Muscle layer of duodenum (tissue), 2 donors: ENCODE results near the gene NPAS3.

Experiments
- H3K27ac ChIP-seq: one replicate; pipeline ENCODE4 v1.7.0; 2013; ENCODE audit warnings: mild to moderate bottlenecking, low read length
- H3K27me3 ChIP-seq: one replicate; pipeline ENCODE4 v1.7.0; 2013; ENCODE audit warnings: low read depth, mild to moderate bottlenecking, control low read depth, low read length
- H3K36me3 ChIP-seq, 2 donors: one replicate each; pipeline ENCODE4 v1.7.0; 2013; ENCODE audit warnings: low read length in 2 of 2, control low read depth in 1 of 2, mild to moderate bottlenecking in 1 of 2; ENCODE audit not compliant: insufficient read depth in 2 of 2, control insufficient read depth in 1 of 2
- H3K4me1 ChIP-seq, 2 donors: one replicate each; pipeline ENCODE4 v1.7.0; 2013; ENCODE audit warnings: low read length in 2 of 2, mild to moderate bottlenecking in 2 of 2, control low read depth in 1 of 2, moderate library complexity in 1 of 2; ENCODE audit not compliant: insufficient read depth in 2 of 2, control insufficient read depth in 1 of 2
- H3K4me3 ChIP-seq, 2 donors: one replicate each; pipeline ENCODE4 v1.7.0; 2013; ENCODE audit warnings: low read length in 2 of 2, low read depth in 1 of 2, mild to moderate bottlenecking in 1 of 2
- H3K9me3 ChIP-seq, 2 donors: one replicate each; pipeline ENCODE4 v1.7.0; 2013; ENCODE audit warnings: low read length in 2 of 2, control low read depth in 1 of 2, mild to moderate bottlenecking in 1 of 2; ENCODE audit not compliant: control insufficient read depth in 1 of 2
- donor health status: healthy.

The NPAS3 gene

DNA sequence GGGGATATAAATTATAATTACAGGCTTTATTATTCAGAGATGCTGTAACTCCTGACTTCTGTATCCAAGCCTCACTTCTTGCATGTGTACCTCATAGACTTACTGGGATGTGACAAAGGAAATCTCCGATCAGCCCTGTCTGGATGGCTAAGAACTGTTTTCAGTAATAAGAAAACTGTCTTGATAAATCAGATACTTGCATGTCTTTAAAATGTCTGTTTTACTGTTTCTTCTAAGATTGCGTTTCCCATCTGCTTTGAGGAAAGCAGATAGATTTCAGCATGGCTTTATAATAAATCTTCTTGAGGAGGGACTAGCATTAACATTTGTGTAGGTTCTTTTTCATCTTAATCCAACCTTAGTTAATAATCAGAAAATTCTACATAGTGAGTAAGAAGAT is 616.3 kb downstream of the NPAS3 start:
- Histone ChIP-seq H3K4me1 (no peaks in the 10 kb centered on the region), H3K27me3 (no peaks in the 10 kb centered on the region), H3K9me3 (no peaks in the 10 kb centered on the region), H3K27ac (no peak overlapping the region), H3K36me3 (no peaks in the 10 kb centered on the region), H3K4me3 (no peak overlapping the region)

DNA sequence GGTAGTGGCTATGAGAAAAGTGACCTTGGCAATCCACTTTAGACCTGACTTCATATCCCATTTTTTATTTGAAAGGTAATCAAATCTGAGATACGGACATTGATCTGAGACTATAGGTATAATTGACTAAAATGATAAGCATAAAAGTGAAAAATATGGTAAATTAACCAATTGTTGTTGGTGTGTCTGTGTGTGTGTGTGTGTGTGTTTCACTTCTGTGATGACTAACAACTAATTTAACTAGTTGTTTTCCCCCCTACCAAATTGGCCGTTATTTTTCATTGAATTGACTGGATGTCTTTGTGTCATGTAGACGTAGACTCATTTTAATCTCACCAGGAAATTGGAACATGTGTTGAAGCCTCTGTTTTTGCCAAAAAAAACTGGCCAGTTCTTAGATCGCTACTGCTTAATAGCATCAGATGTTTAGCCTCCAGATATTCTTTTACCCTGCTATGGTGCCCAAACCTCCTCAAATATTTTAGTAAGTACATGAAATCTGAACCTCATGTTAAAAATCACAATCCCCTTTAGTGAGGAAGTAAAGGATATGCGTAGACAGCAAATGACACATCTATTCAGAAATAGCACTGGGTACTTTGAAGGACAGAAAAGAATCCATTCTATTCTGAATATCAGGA is 617.2 kb downstream of the NPAS3 start:
- Histone ChIP-seq H3K27me3 (no peaks in the 10 kb centered on the region), H3K4me3 (no peak overlapping the region), H3K27ac (no peak overlapping the region), H3K4me1 (no peaks in the 10 kb centered on the region), H3K9me3 (no peaks in the 10 kb centered on the region), H3K36me3 (no peaks in the 10 kb centered on the region)

DNA sequence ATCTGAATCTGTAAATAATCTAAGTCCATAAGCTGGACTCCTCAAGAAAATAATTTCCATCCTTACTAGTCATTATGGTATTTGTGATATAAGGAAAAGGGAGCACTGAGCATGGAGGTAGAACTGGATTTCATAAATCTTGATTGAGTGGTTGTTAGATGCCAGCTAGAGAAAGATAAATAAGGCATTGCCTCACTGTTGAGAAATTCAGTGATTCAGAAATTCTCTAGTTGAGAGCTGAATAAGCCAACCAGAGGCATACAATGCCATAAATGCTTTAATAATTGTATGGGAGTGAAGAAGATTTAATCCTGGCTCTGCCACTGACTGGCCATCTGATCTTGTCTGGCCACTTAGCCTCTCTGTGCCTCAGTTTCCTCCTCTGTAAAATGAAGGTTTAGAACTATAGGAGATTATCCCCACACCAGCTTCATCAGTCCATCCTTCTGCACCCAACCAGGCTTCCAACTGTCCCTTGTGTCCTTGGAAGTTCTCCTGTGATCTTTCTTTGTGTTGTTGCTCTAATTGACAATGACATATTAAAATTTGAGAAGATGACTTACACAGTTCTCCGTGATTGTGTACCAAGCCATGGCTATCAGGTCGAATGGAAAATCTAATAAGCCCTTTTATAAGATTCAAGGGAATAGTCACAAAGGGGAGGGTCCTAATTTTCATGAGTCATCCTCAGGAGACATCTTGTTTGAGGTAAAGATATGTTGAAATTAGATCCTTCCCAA is 617.9 kb downstream of the NPAS3 start:
- Histone ChIP-seq H3K9me3 (no peaks in the 10 kb centered on the region), H3K27ac (no peak overlapping the region), H3K27me3 (no peaks in the 10 kb centered on the region), H3K4me3 (no peak overlapping the region), H3K36me3 (no peaks in the 10 kb centered on the region), H3K4me1 (no peaks in the 10 kb centered on the region)

DNA sequence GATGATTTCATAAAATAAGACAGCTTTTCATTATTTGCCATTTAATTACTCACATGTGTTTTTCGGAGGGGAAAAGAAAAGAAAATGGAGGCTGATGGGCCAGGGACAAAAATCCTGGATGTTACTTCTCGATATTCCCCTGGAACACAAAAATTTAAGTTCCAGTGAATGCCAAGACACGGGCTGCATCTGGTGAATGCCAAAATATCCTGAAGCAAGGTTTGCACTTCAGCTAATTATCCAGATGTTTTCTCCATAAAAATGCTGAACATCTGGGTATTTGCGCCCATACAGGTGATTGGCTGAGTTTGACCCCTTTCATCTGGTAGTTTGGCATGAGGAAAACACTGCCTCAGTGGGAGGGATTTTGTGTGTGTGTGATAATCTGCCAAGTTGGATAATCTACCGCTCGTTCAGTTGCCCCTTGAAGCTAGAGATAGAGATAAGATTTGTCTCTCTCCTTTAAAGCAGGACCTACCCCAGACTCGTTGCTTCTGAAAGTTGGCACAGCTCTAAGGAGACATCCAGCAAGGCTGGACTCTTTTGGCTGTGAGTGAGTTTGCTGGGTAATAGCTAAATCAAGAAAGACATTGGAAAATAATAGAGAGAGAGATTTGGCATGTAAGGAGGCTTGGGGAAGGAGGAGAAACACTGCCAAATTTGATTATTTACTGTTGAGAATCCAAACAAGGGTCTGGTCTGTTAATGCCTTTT is 622.2 kb downstream of the NPAS3 start:
- H3K4me3 ChIP-seq, result no peak overlapping the region
- no peak overlapping the region for H3K27ac ChIP-seq
- H3K9me3 ChIP-seq, result no peaks in the 10 kb centered on the region
- H3K4me1 ChIP-seq, result no peaks in the 10 kb centered on the region
- no peaks in the 10 kb centered on the region for H3K27me3 ChIP-seq
- no peaks in the 10 kb centered on the region for H3K36me3 ChIP-seq

DNA sequence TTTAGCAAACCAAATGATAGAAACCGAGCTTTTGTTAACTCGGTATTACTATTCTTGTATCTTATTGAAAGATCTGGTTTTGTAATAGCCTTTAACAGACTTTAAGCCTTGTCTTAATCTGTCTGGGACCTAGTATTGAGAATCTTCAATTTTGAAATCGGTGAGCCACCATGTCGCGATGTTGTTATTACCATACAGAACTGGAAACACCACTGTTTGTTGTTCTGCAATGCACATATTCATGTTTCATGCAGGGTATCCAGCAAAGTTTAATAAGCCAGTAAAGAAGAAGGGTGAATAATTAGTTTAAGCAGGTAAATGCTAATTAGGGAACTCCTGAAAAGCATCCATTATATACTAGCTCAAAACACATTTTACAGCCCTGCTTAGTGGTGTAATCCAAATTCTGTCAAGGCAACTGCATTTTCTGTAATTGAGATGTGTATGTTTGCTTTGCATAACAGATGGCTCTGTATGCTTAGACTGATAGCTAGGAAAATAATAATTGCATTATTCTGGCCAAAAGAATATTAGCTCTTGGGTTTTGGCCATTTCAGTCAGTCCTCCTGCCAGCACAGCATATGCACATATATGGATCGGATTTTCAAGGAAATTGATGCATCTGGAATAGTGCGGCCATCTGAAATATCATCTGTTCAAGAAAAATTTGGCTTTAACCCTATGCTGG is 623.0 kb downstream of the NPAS3 start:
- H3K36me3 ChIP-seq, result no peaks in the 10 kb centered on the region
- no peaks in the 10 kb centered on the region for H3K27me3 ChIP-seq
- no peaks in the 10 kb centered on the region for H3K9me3 ChIP-seq
- no peak overlapping the region for H3K27ac ChIP-seq
- no peaks in the 10 kb centered on the region for H3K4me1 ChIP-seq
- H3K4me3 ChIP-seq, result no peak overlapping the region

DNA sequence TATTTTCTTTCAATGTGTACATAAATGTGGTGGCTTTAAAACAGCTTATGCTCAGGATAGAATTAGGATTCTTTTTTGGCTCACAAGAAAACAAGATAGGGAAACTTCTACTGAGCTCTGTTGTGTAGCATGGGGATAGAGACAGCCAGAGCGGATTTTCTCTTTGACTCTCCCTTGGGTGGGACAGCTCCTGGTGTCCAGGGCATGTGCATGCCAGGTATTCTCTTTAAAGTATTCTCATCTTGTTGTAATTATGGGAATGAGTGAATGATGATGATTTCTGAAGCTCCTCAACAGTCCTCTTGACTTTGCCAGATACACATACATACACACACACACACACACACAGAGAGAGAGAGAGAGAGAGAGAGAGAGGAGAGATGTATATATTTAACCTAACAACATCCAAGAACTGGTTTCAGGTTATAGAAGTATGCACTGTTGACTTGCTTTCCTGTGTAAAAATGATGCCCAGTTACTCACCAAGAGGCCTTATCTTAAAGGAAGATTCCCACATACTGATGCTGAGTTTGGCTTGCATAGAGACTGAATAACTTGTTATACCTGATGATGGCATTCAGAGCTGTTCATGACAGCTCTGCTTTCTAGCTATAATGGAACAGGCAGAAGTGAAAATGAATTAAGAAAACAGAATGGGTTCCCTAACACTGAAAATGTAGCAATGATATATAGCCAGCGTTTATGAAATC is 624.7 kb downstream of the NPAS3 start:
- Histone ChIP-seq H3K27me3 (no peaks in the 10 kb centered on the region), H3K4me1 (no peaks in the 10 kb centered on the region), H3K4me3 (no peak overlapping the region), H3K36me3 (no peaks in the 10 kb centered on the region), H3K27ac (no peak overlapping the region), H3K9me3 (no peaks in the 10 kb centered on the region)

DNA sequence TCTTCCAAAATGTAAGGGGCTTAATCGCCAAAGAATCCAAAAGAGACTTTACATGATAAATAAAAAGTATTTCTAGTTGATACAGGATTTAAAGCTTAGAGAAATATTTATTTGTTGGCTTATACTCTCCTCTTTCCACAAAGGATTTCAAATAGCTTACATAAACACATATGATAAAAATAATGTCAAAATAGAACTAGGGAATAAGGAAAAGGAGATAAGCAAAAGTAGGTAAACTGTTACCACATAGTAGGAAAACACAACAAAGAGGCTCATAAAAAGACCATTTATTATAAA is 625.2 kb downstream of the NPAS3 start:
- no peaks in the 10 kb centered on the region for H3K4me1 ChIP-seq
- no peak overlapping the region for H3K4me3 ChIP-seq
- H3K27me3 ChIP-seq, result no peaks in the 10 kb centered on the region
- no peaks in the 10 kb centered on the region for H3K9me3 ChIP-seq
- H3K36me3 ChIP-seq, result no peaks in the 10 kb centered on the region
- H3K27ac ChIP-seq, result no peak overlapping the region

DNA sequence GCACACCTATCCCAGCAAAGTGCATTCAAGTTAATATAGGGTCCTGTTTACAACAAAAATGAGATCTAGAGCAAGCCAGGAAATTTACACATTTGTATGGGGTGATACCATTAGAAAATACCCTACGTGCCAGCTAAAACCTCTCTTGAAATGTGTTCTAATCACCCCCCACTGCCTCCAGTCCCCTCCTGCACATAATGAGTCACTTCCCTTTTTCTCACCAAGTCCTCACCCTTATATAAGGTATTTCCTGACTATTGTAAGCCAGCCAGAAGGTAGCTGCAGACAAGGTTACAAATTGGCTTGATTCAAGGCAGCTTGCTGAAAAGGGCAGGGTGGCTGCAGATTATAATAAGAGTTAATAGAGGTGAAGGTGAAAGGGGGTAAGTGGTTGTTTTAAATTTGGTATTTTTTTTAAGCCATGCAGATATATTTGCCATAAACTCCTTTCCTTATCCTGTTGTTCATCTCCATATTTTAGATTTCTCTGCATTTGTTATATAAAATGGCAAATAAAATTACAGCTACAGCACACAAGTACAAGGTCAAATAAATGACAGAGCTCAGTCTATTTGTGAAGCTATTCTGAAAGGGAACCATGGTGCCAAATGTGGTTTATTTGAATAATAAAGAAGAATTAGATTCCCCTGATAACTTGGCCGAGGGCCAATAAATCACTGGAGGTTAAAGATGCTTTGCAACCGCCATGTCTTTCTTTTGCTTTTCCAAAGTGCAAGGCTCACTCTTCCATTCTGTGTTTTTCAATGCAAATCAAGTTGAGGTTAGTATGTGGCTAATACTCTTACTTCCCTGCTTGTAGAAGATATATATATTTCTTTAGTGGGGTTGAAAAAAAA is 626.3 kb downstream of the NPAS3 start:
- no peaks in the 10 kb centered on the region for H3K36me3 ChIP-seq
- H3K4me1 ChIP-seq, result peaks cover 0 to 7% of the 10 kb centered on the region in 2 donors
- no peaks in the 10 kb centered on the region for H3K27me3 ChIP-seq
- no peak overlapping the region for H3K27ac ChIP-seq
- no peaks in the 10 kb centered on the region for H3K9me3 ChIP-seq
- no peak overlapping the region for H3K4me3 ChIP-seq

DNA sequence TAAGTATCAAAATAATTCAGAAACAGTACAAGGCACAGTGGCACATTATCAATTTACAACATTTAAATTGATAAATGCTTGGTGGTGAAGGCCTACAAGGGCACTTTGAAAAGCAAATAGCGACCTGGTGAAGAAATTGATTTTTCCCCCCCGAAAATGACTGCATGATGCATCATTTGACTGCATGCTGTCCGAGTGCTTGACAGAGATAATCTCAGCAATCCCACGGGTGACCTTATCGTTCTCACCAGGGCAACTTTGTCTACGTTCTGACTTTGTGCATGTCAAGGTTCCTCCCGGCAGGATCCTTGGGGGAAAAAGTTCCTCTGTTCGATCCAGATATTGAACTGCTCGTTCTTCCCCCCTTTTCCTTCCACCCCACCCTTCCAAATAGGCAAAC is 627.4 kb downstream of the NPAS3 start:
- Histone ChIP-seq H3K4me3 (no peak overlapping the region), H3K27ac (no peak overlapping the region), H3K27me3 (no peaks in the 10 kb centered on the region), H3K4me1 (peaks cover 0 to 8% of the 10 kb centered on the region in 2 donors), H3K36me3 (no peaks in the 10 kb centered on the region), H3K9me3 (no peaks in the 10 kb centered on the region)

DNA sequence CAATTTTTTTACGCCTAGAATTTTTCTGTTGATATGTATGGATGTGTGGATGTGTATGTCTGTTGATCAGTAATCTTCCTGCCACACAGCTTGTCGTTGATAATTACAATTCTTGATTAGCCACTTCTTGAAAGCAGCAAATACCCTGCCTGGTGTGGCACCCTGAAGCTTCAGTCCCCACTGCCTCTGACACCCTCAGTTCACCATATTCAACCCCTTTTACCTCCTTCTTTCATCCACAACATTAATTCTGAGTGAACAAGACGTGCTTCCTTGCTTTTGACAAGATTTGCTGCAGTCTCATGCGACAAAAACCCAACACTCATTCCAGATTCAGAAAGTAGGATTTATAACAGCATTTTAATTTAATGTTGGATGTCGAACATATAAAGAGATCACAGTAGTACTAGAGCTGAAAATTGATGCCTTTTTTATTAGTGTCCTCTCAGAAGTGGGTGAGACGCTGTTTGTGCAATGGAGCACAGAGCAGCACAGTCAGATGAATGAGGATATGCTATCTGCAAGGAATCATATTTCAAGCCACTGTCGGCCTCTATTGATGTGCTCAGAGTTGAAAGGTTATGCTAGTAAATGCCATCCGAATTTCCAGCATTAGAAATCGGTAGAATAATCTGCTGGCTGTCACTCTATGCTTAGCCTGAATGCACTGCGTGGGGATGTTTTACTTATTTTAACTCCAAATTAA is 628.5 kb downstream of the NPAS3 start:
- H3K36me3 ChIP-seq, result no peaks in the 10 kb centered on the region

More for the DNA sequence above, 628.5 kb downstream of the NPAS3 start:
- H3K4me1 ChIP-seq, result peaks cover 0 to 13% of the 10 kb centered on the region in 2 donors
- no peak overlapping the region for H3K4me3 ChIP-seq
- H3K9me3 ChIP-seq, result no peaks in the 10 kb centered on the region
- no peaks in the 10 kb centered on the region for H3K27me3 ChIP-seq
- H3K27ac ChIP-seq, result no peak overlapping the region
